HepG2 (cell line): ENCODE measurements around the gene FMNL2. TPM values are rescaled to one million over a fixed set of nuclear protein-coding genes. Genes with fewer than 3 reads are reported as not detected.

Experiments used
- ATF1 ChIP-seq: IDR thresholded peaks from 2 replicates; pipeline ENCODE4 v1.6.1; 2016; ENCODE audit warnings: mild to moderate bottlenecking, control low read depth
- GLI4 ChIP-seq: sonication (generic); formaldehyde crosslinking; IDR thresholded peaks from 2 replicates; pipeline ENCODE4 v1.5.1; 2020; ENCODE audit warnings: missing genetic modification reagents, mild to moderate bottlenecking, moderate library complexity, borderline replicate concordance
- IRF2 ChIP-seq: IDR thresholded peaks from 2 replicates; pipeline ENCODE4 v1.6.1; 2018; ENCODE audit warnings: missing genetic modification reagents, missing compliant biosample characterization
- MAFK ChIP-seq, 2 experiments: IDR thresholded peaks in 1 of 2; conservative IDR thresholded peaks in 1 of 2; 2 replicates each; pipeline ENCODE4 v1.6.1; 2011; ENCODE audit warnings: improper control_type of control experiment in 2 of 2, low read length in 2 of 2
- MBNL3 ChIP-seq: fragments of 250-450 bp; sonication (Bioruptor Pico); conservative IDR thresholded peaks from 2 replicates; pipeline ENCODE4 v1.8.0; 2022; ENCODE audit warnings: mild to moderate bottlenecking, inconsistent platforms
- NFIC ChIP-seq: IDR thresholded peaks from 2 replicates; pipeline ENCODE4 v1.6.1; 2012; ENCODE audit warnings: mild to moderate bottlenecking, low read length, inconsistent platforms
- PPARG ChIP-seq: conservative IDR thresholded peaks from 2 replicates; pipeline ENCODE4 v1.6.1; 2016; ENCODE audit warnings: missing biosample characterization, missing genetic modification reagents
- STAT5B ChIP-seq: sonication (generic); formaldehyde crosslinking; IDR thresholded peaks from 2 replicates; pipeline ENCODE4 v1.4.0; 2020; ENCODE audit warnings: missing genetic modification reagents
- TAF1 ChIP-seq: sonication (generic); formaldehyde crosslinking; IDR thresholded peaks from 2 replicates; pipeline ENCODE4 v1.4.0; 2020; ENCODE audit warnings: missing genetic modification reagents
- TCF7L2 ChIP-seq: IDR thresholded peaks from 2 replicates; pipeline ENCODE4 v1.6.1; 2011; ENCODE audit warnings: mild to moderate bottlenecking, low read depth, low read length, moderate library complexity
- TRIM24 ChIP-seq: sonication (generic); formaldehyde crosslinking; IDR thresholded peaks from 2 replicates; pipeline ENCODE4 v1.8.0; 2022; ENCODE audit warnings: mild to moderate bottlenecking, missing genetic modification reagents
- YEATS4 ChIP-seq: sonication (generic); formaldehyde crosslinking; IDR thresholded peaks from 2 replicates; pipeline ENCODE4 v1.4.0; 2020; ENCODE audit warnings: missing genetic modification reagents, borderline replicate concordance
- ZBTB7B ChIP-seq: sonication (generic); formaldehyde crosslinking; IDR thresholded peaks from 2 replicates; pipeline ENCODE4 v1.4.0; 2020; ENCODE audit warnings: missing genetic modification reagents
- ZNF136 ChIP-seq: sonication (generic); formaldehyde crosslinking; IDR thresholded peaks from 2 replicates; pipeline ENCODE4 v1.8.1; 2022; ENCODE audit warnings: low read depth, mild to moderate bottlenecking, moderate library complexity, missing genetic modification reagents
- ZNF362 ChIP-seq: sonication (generic); formaldehyde crosslinking; IDR thresholded peaks from 2 replicates; pipeline ENCODE4 v1.4.0; 2020; ENCODE audit warnings: missing genetic modification reagents, mild to moderate bottlenecking, borderline replicate concordance
- ZNF367 ChIP-seq: sonication (generic); formaldehyde crosslinking; IDR thresholded peaks from 2 replicates; pipeline ENCODE4 v1.4.0; 2020; ENCODE audit warnings: missing genetic modification reagents, borderline replicate concordance
- ZNF430 ChIP-seq: sonication (generic); formaldehyde crosslinking; IDR thresholded peaks from 2 replicates; pipeline ENCODE4 v1.9.0; 2021; ENCODE audit warnings: mild to moderate bottlenecking, missing genetic modification reagents
- ZNF547 ChIP-seq: sonication (generic); formaldehyde crosslinking; IDR thresholded peaks from 2 replicates; pipeline ENCODE4 v1.5.1; 2020; ENCODE audit warnings: mild to moderate bottlenecking, missing genetic modification reagents
- ZNF557 ChIP-seq: sonication (generic); formaldehyde crosslinking; IDR thresholded peaks from 2 replicates; pipeline ENCODE4 v1.4.0; 2020; ENCODE audit warnings: missing genetic modification reagents
- ZNF773 ChIP-seq: sonication (generic); formaldehyde crosslinking; IDR thresholded peaks from 2 replicates; pipeline ENCODE4 v1.4.0; 2020; ENCODE audit warnings: missing genetic modification reagents, borderline replicate concordance
- polyA plus RNA-seq, 8 experiments: library from polyadenylated mRNA; depleted of rRNA in 3 of 8; stranded (reverse) in 7 of 8; unstranded in 1 of 8; fragments of >200 nt; fragmentation: Illumina TruSeq in 4 of 8; extraction: Trizol in 4 of 8; gene quantifications; 2 replicates each; pipeline versions ENCODE4 v1.2.1 to v1.2.3, GENCODE V29; 2011 to 2016; ENCODE audit warnings: low read depth in 4 of 8, missing spikeins in 1 of 8, mixed read lengths in 1 of 8; ENCODE audit not compliant: insufficient read depth in 1 of 8
- total RNA-seq, 5 experiments: library from RNA; depleted of rRNA; stranded (reverse); fragments of >200 nt; fragmentation: Illumina TruSeq; extraction: Trizol; gene quantifications; 2 replicates each; pipeline ENCODE4 v1.2.3, GENCODE V29; 2016; ENCODE audit warnings: low read depth in 1 of 5
- TF ChIP-seq, protein P1 (sequence below): IDR thresholded peaks from 2 replicates; pipeline ENCODE4 v1.4.0; 2020; ENCODE audit warnings: mild to moderate bottlenecking, missing genetic modification reagents

The FMNL2 gene
- total and polyA plus RNA-seq, 2 of the 13 experiments (the other 11 are each of a cell fraction or from before 2014, with no cell fraction given) = 66.5 to 67.7 TPM

DNA sequence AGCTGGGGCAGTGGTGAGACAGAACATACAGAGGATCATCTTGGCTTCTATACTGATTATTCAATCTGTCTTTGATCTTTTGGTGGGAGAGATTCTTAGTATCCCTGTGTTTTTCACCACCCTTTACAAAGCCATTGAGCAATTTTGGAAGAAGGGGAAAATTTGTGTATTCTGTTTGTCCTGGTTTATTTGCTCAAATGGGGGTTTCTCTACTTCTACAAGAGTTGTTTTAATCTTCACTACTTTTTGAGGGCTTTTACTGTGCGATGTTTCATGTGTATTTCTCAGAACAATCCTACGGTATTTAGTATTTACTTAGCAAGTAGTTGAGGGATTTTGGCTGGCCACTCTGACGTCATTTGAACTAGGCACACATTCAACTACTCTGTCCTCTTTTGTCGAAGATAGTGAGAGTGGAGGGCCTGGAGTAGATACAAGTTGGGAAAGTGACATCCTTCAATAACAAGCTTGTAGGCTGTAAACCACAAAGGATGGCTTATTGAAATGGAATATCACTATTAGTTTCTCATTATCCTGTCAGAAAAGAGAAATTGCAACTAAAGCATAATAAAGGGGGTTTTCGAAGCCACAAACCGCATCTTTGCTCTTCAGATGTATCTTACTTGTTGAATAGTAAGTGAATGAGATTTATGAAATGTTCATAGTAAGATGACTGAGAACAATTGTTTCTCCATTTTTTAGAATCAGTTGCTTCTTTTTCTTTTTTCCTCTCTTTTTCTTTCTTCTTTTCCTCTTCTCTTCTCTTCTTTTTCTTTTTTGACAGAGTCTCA is 24.8 kb downstream of the FMNL2 start (continued):
- TF ChIP-seq PPARG (CRISPR knock-in tag) (0 out of 2 replicates have a peak, but pooled peaks have one; percentile 37), TCF7L2 (0 out of 2 replicates have a peak, but pooled peaks have one; percentile 31), ZNF367 (no peak), YEATS4 (CRISPR knock-in tag) (no peak), NFIC (peak; percentile 70; the same call in 1 of the 2 replicates), GLI4 (no peak), TAF1 (CRISPR knock-in tag) (no peak), ZNF430 (no peak), IRF2 (no peak), MBNL3 (CRISPR knock-in tag) (no peak), ZNF773 (CRISPR knock-in tag) (no peak), ATF1 (peak; percentile 68), TRIM24 (CRISPR knock-in tag) (no peak), ZNF557 (CRISPR knock-in tag) (no peak), ZNF362 (CRISPR knock-in tag) (peak; percentile 8; the same call in 1 of the 2 replicates), ZNF136 (CRISPR knock-in tag) (no peak), STAT5B (CRISPR knock-in tag) (no peak), ZNF547 (no peak), ZBTB7B (CRISPR knock-in tag) (0 out of 2 replicates have a peak, but pooled peaks have one; percentile 54), MAFK (conservative IDR thresholded peaks at IDR 0.05 in 1 of 2, IDR thresholded peaks at IDR 0.05 in 1 of 2; ENCODE audit: low read length in 2 of 2) (peak in 1 of 2 experiments; percentile 44; a peak in 2 of 4 replicates)
- TF ChIP-seq, protein P1, sequence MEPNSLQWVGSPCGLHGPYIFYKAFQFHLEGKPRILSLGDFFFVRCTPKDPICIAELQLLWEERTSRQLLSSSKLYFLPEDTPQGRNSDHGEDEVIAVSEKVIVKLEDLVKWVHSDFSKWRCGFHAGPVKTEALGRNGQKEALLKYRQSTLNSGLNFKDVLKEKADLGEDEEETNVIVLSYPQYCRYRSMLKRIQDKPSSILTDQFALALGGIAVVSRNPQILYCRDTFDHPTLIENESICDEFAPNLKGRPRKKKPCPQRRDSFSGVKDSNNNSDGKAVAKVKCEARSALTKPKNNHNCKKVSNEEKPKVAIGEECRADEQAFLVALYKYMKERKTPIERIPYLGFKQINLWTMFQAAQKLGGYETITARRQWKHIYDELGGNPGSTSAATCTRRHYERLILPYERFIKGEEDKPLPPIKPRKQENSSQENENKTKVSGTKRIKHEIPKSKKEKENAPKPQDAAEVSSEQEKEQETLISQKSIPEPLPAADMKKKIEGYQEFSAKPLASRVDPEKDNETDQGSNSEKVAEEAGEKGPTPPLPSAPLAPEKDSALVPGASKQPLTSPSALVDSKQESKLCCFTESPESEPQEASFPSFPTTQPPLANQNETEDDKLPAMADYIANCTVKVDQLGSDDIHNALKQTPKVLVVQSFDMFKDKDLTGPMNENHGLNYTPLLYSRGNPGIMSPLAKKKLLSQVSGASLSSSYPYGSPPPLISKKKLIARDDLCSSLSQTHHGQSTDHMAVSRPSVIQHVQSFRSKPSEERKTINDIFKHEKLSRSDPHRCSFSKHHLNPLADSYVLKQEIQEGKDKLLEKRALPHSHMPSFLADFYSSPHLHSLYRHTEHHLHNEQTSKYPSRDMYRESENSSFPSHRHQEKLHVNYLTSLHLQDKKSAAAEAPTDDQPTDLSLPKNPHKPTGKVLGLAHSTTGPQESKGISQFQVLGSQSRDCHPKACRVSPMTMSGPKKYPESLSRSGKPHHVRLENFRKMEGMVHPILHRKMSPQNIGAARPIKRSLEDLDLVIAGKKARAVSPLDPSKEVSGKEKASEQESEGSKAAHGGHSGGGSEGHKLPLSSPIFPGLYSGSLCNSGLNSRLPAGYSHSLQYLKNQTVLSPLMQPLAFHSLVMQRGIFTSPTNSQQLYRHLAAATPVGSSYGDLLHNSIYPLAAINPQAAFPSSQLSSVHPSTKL (CRISPR knock-in tag) = peak; percentile 78
